ENCODE measurements around the gene LONRF2.

Gene LONRF2

DNA sequence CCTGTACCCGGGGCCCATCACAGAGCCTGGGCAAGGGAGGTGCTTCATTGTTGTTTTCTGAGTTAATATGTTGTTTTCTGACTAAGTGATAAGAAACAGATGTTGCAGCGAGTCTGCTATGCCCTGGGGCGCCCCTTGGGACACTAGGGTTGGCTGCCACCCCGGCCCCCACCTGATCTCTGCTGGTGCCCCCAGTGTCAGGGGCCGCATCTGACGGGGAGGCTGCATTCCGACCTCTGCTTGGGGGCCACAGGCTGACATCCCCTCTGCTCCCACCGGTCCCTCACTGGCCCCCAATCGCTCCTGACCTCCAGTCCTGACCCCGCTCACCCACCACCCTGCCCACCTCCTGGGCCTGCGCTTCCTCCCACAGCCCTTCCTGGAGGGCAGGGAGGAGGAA, 65.9 kb downstream of the LONRF2 start:
- no peak for DNase-seq (ENCODE audit: extremely low read depth, insufficient read length)
- Histone ChIP-seq H3K27me3 (replicated peaks; ENCODE audit: control insufficient read depth, insufficient read depth, low read length) (no peaks in the 10 kb centered on the region), H3K36me3 (ENCODE audit: control insufficient read depth, insufficient read depth, low read length) (no peaks in the 10 kb centered on the region), H3K4me3 (replicated peaks; ENCODE audit: low read depth, low read length) (no peak overlapping the region)
- TF ChIP-seq, protein P1, sequence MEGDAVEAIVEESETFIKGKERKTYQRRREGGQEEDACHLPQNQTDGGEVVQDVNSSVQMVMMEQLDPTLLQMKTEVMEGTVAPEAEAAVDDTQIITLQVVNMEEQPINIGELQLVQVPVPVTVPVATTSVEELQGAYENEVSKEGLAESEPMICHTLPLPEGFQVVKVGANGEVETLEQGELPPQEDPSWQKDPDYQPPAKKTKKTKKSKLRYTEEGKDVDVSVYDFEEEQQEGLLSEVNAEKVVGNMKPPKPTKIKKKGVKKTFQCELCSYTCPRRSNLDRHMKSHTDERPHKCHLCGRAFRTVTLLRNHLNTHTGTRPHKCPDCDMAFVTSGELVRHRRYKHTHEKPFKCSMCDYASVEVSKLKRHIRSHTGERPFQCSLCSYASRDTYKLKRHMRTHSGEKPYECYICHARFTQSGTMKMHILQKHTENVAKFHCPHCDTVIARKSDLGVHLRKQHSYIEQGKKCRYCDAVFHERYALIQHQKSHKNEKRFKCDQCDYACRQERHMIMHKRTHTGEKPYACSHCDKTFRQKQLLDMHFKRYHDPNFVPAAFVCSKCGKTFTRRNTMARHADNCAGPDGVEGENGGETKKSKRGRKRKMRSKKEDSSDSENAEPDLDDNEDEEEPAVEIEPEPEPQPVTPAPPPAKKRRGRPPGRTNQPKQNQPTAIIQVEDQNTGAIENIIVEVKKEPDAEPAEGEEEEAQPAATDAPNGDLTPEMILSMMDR (IDR thresholded peaks at IDR 0.05; ENCODE audit: insufficient read depth, low read length, poor library complexity, severe bottlenecking): no peak

DNA sequence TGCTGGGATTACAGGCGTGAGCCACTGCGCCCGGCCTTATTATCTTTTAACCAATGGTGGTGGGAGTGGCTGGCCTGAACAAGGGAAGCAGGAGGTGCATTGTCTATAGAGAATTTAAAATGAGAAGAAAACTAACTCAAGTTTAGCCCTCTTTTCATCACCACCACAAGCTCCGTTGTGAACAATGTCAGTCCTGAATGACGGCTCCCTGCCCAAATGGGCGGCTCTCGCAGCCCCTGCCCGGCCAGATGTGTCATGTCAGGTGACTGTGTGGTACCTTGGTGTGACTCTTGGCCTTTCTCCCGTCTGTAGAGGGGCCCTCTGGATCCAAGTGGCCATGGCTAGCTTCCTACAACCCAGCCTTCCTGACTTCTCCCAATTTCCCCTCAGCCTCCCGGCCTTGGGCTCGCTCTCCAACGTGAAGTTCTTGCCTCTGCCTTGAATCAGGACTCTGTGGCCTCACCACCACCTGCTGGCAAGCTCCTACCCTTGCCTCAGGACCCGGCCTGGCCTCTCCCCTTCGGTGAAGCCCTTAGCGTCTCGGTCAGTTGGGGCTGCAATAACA, 67.6 kb downstream of the LONRF2 start:
- TF ChIP-seq, protein P1 (IDR thresholded peaks at IDR 0.05; ENCODE audit: insufficient read depth, low read length, poor library complexity, severe bottlenecking): no peak

DNA sequence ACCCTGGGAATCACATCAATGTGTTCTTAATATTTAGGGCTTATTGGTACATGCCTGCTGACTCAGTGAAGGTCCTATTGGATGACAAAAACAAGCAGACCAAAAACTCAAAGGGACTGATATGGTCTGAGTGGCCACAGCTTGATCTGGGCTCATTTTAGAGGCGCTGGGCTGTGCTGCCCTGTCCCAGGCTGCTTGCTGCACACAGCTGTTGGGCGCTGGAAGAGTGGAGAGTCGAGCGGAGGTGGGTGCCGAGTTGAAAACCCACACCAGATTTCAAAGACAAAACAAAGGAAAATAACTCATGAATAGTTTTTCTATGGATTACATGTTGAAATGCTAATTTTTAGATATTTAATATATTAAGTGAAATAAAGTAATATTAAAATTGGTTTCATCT, 68.5 kb downstream of the LONRF2 start:
- Histone ChIP-seq H3K4me3 (replicated peaks; ENCODE audit: low read depth, low read length) (no peak overlapping the region), H3K36me3 (ENCODE audit: control insufficient read depth, insufficient read depth, low read length) (no peaks in the 10 kb centered on the region), H3K27me3 (replicated peaks; ENCODE audit: control insufficient read depth, insufficient read depth, low read length) (no peaks in the 10 kb centered on the region)
- TF ChIP-seq, protein P1 (IDR thresholded peaks at IDR 0.05; ENCODE audit: insufficient read depth, low read length, poor library complexity, severe bottlenecking): no peak
- DNase-seq (ENCODE audit: extremely low read depth, insufficient read length): no peak

More for the DNA sequence above, 67.6 kb downstream of the LONRF2 start:
- Histone ChIP-seq H3K4me3 (replicated peaks; ENCODE audit: low read depth, low read length) (no peak overlapping the region), H3K36me3 (ENCODE audit: control insufficient read depth, insufficient read depth, low read length) (no peaks in the 10 kb centered on the region), H3K27me3 (replicated peaks; ENCODE audit: control insufficient read depth, insufficient read depth, low read length) (no peaks in the 10 kb centered on the region)
- no peak for DNase-seq (ENCODE audit: extremely low read depth, insufficient read length)

DNA sequence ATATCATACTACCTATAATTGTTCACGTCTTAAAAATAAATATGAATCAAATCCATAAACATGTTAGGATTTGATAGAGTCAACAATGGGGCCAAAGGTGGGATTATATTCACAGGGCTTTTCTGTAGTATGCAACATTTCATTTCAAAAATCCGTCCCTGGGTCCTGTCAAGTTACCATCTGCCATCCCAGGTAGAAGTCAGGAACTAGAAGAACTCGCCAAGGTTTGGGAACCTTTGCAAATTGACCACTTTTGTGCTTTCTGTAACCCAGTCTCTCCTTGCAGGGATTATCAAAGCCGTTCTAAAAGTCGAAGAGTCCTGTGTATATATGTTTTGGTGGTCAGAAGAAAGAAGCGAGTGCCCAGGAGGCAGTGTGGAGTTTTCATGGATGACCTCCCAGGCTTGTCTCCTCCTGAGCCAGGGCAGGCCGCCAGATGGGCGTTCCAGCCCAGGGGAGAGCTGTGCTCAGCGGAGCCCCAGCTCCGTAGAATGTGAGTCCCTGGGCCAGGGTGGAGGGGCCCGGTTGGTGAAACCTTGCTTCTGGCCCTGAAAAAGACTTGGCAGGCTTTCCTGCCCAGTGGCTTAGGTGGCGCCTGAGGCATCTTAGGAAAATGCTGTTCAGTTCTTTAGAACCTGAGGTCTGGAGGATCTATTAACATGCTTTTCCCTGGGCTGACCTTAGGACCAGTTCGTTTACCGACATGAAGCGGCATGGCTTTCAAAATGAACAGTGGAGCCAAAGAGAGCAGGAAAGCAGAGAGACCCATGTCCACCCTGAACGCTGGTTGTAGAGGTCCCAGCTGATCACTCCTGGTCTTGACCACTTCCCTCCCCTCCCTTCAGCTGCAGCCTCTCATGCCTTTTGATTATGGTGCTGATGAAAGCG, 69.2 kb downstream of the LONRF2 start:
- H3K4me3 ChIP-seq (replicated peaks; ENCODE audit: low read depth, low read length): no peak overlapping the region
- DNase-seq (ENCODE audit: extremely low read depth, insufficient read length): no peak
- TF ChIP-seq, protein P1 (IDR thresholded peaks at IDR 0.05; ENCODE audit: insufficient read depth, low read length, poor library complexity, severe bottlenecking): no peak

DNA sequence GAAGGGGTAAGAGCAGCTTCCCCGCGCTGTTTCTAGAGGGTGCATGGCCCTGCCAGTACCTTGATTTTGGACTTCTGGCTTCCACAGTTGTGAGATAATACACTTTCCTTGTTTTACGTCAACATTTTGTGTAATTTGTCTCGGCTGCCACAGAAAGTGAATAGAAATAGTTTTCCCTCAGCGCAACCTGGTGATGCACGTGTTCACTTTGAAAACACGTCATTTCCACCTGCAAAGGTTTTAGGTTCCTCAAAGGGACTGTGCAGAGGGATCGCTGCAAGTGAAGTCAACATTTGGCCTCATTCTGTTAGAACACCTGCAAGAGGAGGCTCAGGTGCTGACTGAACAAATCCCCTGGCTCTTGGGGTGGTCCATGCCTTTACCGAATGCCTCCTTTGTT, 71.7 kb downstream of the LONRF2 start:
- Histone ChIP-seq H3K36me3 (ENCODE audit: control insufficient read depth, insufficient read depth, low read length) (no peaks in the 10 kb centered on the region), H3K27me3 (replicated peaks; ENCODE audit: control insufficient read depth, insufficient read depth, low read length) (no peaks in the 10 kb centered on the region), H3K4me3 (replicated peaks; ENCODE audit: low read depth, low read length) (no peak overlapping the region)
- TF ChIP-seq, protein P1 (IDR thresholded peaks at IDR 0.05; ENCODE audit: insufficient read depth, low read length, poor library complexity, severe bottlenecking): no peak
- no peak for DNase-seq (ENCODE audit: extremely low read depth, insufficient read length)

More for the DNA sequence above, 69.2 kb downstream of the LONRF2 start:
- Histone ChIP-seq H3K27me3 (replicated peaks; ENCODE audit: control insufficient read depth, insufficient read depth, low read length) (no peaks in the 10 kb centered on the region), H3K36me3 (ENCODE audit: control insufficient read depth, insufficient read depth, low read length) (no peaks in the 10 kb centered on the region)

Measured in GM06990 (cell line).